A673 (cell line): ENCODE results near the gene KDM4B. TPM values are rescaled to one million over a fixed set of nuclear protein-coding genes. Genes with fewer than 3 reads are reported as not detected.

Source experiments
- BruUV-seq: library from RNA; stranded (reverse); fragments of 400-500 nt; replicated peaks from 2 replicates; lab custom pipeline; 2021; lab: Mats Ljungman, UMichigan
- CTCF ChIA-PET: fragments of 300-600 bp; sonication (Branson Sonifier 250); formaldehyde crosslinking; loops from one replicate; lab custom pipeline; 2022; ENCODE audit warnings: antibody characterized with exemption; lab: Charles Lee
- POLR2A ChIA-PET: fragments of 300-600 bp; sonication (Branson Sonifier 250); formaldehyde crosslinking; loops from one replicate; lab custom pipeline; 2022; ENCODE audit warnings: antibody characterized with exemption; ENCODE audit not compliant: low non-redundant PET; lab: Charles Lee
- DNase-seq: peaks from one replicate; pipeline ENCODE4 v3.0.0-alpha.2; 2015; ENCODE audit warnings: low spot score
- H3K27ac ChIP-seq: fragments of 200-600 bp; sonication (generic); 2 replicates; pipeline ENCODE4 v1.5.1; 2016; ENCODE audit warnings: mixed run types, low read depth, mild to moderate bottlenecking, mixed read lengths, antibody characterized with exemption, low read length; ENCODE audit not compliant: poor library complexity, severe bottlenecking
- H3K27me3 ChIP-seq: fragments of 200-600 bp; sonication (generic); replicated peaks from 2 replicates; pipeline ENCODE4 v1.6.1; 2017; ENCODE audit warnings: mixed run types, low read depth, mild to moderate bottlenecking, mixed read lengths, antibody characterized with exemption, low read length; ENCODE audit not compliant: insufficient read depth, poor library complexity
- H3K36me3 ChIP-seq: fragments of 200-600 bp; sonication (generic); 2 replicates; pipeline ENCODE4 v1.6.1; 2016; ENCODE audit warnings: mixed run types, mild to moderate bottlenecking, mixed read lengths, antibody characterized with exemption, low read length; ENCODE audit not compliant: insufficient read depth, poor library complexity, severe bottlenecking
- H3K4me1 ChIP-seq: fragments of 200-600 bp; sonication (generic); 2 replicates; pipeline ENCODE4 v1.6.1; 2017; ENCODE audit warnings: mixed run types, mild to moderate bottlenecking, mixed read lengths, antibody characterized with exemption, low read length; ENCODE audit not compliant: insufficient read depth, poor library complexity, severe bottlenecking
- H3K4me3 ChIP-seq: fragments of 200-600 bp; sonication (generic); 2 replicates; pipeline ENCODE4 v1.5.1; 2016; ENCODE audit warnings: low read depth, mixed run types, mild to moderate bottlenecking, mixed read lengths, low read length; ENCODE audit not compliant: poor library complexity, severe bottlenecking
- H3K9me3 ChIP-seq: fragments of 200-600 bp; sonication (generic); 2 replicates; pipeline ENCODE4 v1.6.1; 2016; ENCODE audit warnings: mixed run types, low read depth, mild to moderate bottlenecking, mixed read lengths, antibody characterized with exemption, low read length; ENCODE audit not compliant: poor library complexity, severe bottlenecking
- EZH2 ChIP-seq: fragments of 200-600 bp; sonication (generic); IDR thresholded peaks from 2 replicates; pipeline ENCODE4 v1.6.1; 2017; ENCODE audit warnings: borderline replicate concordance, low read depth, mild to moderate bottlenecking, mixed read lengths, antibody characterized with exemption, low read length; ENCODE audit not compliant: poor library complexity, severe bottlenecking
- intact Hi-C: fragments of 100-400 bp; cut with micrococcal nuclease; formaldehyde crosslinking; loops from one replicate; pipeline ENCODE4 v1.10.0; 2022; ENCODE audit not compliant: unreplicated experiment
- total RNA-seq: library from RNA; stranded (reverse); gene quantifications from 2 replicates; pipeline ENCODE4 v1.2.3, GENCODE V29; 2021
- TF ChIP-seq, protein P1 (sequence below): fragments of 300-800, 200-600 bp; sonication (generic); conservative IDR thresholded peaks from 2 replicates; pipeline ENCODE4 v1.5.1; 2017; ENCODE audit warnings: low read depth, mild to moderate bottlenecking, antibody characterized with exemption, low read length, moderate library complexity, mixed read lengths

Gene KDM4B
- total RNA-seq, 1 experiment from 2014 or later, result 30.0 TPM

DNA sequence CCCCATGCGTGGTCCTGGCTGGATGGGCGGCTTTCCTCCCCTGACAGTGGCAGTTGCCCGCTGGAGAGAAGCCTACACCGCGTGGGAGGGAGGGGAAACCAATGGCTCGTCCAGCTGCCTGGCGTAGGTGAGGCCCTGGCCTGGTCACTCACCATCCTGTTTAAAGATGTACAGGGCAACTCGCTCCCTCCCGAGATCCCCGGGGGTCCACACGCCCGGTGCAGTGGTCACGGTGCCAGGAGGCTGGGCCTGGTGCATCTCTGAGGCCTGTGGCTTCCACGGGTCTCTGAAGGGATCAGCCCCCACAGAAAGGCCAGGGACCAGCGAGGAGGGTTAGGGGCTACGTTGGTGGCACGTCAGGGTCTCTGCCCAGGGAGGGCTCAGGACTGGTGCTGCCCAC lies 156.5 kb downstream of the KDM4B start:
- H3K27ac ChIP-seq, result peak overlapping the region; percentile 93
- H3K4me1 ChIP-seq, result peaks cover 46% of the 10 kb centered on the region
- ChIA-PET CTCF (no interaction called here), POLR2A (no interaction called here)
- H3K27me3 ChIP-seq, result no peaks in the 10 kb centered on the region
- BruUV-seq, result no TSS peak
- H3K9me3 ChIP-seq, result no peaks in the 10 kb centered on the region
- H3K36me3 ChIP-seq, result no peaks in the 10 kb centered on the region
- intact Hi-C loops, result no loop called here
- H3K4me3 ChIP-seq, result no peak overlapping the region
- DNase-seq, result no peak
- TF ChIP-seq EZH2, result no peak
- TF ChIP-seq, protein P1, sequence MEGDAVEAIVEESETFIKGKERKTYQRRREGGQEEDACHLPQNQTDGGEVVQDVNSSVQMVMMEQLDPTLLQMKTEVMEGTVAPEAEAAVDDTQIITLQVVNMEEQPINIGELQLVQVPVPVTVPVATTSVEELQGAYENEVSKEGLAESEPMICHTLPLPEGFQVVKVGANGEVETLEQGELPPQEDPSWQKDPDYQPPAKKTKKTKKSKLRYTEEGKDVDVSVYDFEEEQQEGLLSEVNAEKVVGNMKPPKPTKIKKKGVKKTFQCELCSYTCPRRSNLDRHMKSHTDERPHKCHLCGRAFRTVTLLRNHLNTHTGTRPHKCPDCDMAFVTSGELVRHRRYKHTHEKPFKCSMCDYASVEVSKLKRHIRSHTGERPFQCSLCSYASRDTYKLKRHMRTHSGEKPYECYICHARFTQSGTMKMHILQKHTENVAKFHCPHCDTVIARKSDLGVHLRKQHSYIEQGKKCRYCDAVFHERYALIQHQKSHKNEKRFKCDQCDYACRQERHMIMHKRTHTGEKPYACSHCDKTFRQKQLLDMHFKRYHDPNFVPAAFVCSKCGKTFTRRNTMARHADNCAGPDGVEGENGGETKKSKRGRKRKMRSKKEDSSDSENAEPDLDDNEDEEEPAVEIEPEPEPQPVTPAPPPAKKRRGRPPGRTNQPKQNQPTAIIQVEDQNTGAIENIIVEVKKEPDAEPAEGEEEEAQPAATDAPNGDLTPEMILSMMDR, result no peak

DNA sequence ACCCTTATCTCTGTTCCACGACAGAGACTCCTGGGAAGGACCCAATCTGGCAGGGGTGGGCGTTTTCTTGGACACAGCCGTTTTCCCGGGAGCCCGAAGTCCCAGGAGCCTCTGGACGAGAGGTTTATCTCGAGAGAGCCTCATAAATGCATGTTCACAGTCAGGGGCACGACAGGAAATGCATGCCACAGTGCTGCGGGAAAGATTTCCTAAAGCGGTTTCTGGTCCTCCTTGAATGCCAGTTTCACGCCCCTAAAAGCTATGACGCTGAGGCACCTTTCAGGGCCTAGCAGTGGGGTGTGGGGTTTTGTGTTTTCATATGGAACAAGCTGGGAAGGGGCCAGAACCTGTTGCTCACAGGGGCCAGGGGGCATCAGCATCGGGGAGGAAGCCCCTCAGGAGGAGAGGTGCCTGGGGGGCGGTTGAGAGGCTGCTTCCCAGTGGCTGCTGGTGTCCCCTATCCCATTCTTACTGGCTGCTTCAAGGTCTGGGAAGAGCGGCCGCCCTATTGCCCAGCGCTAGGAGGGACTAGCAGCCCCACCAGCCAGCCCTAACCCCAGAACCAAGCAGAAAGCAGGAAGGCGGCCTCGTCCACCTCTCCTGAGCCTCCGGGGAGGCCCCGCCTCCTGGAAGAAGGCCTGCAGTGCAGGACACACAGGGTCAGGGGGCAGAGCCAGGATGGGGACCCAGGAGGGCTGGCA lies 157.0 kb downstream of the KDM4B start:
- Histone ChIP-seq H3K4me1 (peaks cover 46% of the 10 kb centered on the region), H3K36me3 (no peaks in the 10 kb centered on the region), H3K27ac (peak overlapping the region; percentile 93), H3K27me3 (no peaks in the 10 kb centered on the region), H3K4me3 (no peak overlapping the region), H3K9me3 (no peaks in the 10 kb centered on the region)
- POLR2A ChIA-PET, result no interaction called here
- CTCF ChIA-PET, result interaction anchor here (0.6 kb wide), 1 partner anchor 598 kb away, joined by 3 read pairs; no protein-coding TSS in a partner anchor
- TF ChIP-seq, protein P1, result no peak
- TF ChIP-seq EZH2, result no peak
- intact Hi-C loops, result no loop called here
- DNase-seq, result peak; percentile 80
- BruUV-seq, result no TSS peak

GRCh38 chr19:5126498-5127223 lies 157.7 kb downstream of the KDM4B start:
- no peak overlapping the region for H3K4me3 ChIP-seq
- TF ChIP-seq EZH2, result no peak
- TF ChIP-seq, protein P1, result no peak
- H3K36me3 ChIP-seq, result no peaks in the 10 kb centered on the region
- H3K9me3 ChIP-seq, result no peaks in the 10 kb centered on the region
- H3K4me1 ChIP-seq, result peaks cover 47% of the 10 kb centered on the region
- ChIA-PET CTCF (interaction anchor here (0.6 kb wide), 1 partner anchor 599 kb away, joined by 3 read pairs; no protein-coding TSS in a partner anchor), POLR2A (no interaction called here)
- no peak for DNase-seq
- no peaks in the 10 kb centered on the region for H3K27me3 ChIP-seq
- H3K27ac ChIP-seq, result peak overlapping the region; percentile 93
- intact Hi-C loops, result no loop called here
- no TSS peak for BruUV-seq
